Tongue (tissue), 2 donors: Measurements from ENCODE around the gene ZBTB2. TPM values are rescaled to one million over a fixed set of nuclear protein-coding genes. Genes with fewer than 3 reads are reported as not detected.
"Not testable (repeated sequence)": the region's sequence is repeated elsewhere in the genome, so short reads cannot be mapped to it uniquely, and the experiment has no call there.

Experiments used
- DNase-seq: peaks from one replicate; pipeline ENCODE4 v3.0.0-alpha.2; 2015
- total RNA-seq: library from RNA; depleted of rRNA; stranded (reverse); fragments of >200 nt; gene quantifications from one replicate; pipeline ENCODE4 v1.2.3, GENCODE V29; 2014

ZBTB2 gene
- total RNA-seq, 1 donor from 2014 or later = 5.8 TPM

DNA sequence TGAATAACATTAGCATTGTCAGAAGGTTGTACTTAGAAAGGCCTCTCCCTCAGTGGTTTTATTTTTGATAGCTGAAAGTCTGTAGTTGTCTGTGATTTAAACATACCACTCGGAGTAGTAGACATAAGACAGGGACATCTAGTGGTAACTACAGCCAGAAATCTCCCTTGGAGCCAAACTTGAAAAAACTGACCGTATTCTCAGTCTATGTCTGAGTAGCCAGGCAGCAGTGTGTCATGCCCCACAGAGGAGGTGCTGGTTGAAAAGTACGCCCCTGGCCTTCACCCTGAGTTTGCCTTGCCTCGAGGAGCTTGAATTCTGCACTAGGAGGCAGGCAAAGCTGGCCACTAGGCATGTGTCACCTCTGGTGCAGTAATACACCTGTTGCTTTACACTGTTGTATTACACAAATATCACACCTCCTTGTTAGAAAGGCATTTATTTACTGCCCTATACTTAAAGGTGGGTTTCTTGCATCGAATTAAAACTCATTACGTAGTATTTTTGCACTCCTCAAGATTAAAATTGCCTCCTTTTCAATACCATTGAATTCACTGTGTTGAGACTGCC lies 20.8 kb downstream of the ZBTB2 start:
- peak; percentile 39 for DNase-seq

DNA sequence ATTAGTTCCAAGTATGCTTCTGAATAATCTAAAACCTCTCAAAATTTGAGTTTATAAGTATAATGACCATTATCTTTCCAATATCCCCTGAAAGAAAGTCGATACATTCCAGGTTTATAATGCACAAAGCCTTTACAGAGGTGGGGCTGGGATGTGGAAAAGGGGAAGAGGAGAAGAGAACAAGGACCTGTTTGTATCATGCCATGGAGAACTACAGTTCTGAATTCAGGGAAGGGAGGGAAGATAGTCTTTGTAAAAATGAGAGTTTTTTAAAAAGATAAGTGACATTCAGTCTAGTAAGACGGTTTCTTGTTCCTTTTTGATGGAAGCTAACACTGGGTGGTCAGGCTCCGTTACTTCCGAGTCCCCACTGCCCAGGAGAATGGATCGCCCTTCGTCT lies 26.1 kb downstream of the ZBTB2 start:
- no peak for DNase-seq

DNA sequence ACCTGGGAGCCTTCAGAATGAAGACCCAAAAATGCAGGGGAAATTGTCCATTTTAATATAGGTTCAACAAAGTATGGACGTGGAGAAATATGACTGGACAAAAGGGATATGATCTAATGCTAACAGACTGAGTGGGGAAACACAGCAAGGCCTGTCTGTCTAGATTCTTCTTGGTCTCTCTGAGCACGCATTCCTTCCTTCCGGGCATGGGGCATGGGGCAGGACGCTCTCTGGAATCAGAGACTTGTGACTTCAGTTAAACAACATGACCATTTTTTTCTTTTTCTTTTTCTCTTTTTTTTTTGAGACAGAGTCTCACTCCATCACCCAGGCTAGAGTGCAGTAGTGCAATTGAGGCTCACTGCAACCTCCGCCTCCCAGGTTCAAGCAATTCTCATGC lies 31.9 kb downstream of the ZBTB2 start:
- no peak for DNase-seq

DNA sequence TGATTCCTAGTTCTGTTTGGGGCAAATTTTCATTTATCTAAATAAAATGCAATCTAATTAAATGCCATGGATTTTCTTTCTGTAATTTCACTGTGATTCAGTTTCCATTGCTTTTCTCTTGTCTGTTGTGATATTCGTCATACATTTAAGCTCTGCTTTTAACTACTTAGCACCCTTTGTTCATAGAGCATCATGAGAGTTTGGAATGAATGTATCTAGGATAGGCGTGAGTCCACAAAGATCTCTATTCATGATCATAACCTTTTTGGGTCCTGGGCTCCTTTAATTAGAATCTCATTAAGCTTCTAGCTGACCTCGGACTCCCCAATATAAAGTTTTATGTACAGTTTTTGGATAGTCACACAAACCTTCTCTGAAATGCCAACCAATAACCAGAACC lies 32.9 kb downstream of the ZBTB2 start:
- no peak for DNase-seq

DNA sequence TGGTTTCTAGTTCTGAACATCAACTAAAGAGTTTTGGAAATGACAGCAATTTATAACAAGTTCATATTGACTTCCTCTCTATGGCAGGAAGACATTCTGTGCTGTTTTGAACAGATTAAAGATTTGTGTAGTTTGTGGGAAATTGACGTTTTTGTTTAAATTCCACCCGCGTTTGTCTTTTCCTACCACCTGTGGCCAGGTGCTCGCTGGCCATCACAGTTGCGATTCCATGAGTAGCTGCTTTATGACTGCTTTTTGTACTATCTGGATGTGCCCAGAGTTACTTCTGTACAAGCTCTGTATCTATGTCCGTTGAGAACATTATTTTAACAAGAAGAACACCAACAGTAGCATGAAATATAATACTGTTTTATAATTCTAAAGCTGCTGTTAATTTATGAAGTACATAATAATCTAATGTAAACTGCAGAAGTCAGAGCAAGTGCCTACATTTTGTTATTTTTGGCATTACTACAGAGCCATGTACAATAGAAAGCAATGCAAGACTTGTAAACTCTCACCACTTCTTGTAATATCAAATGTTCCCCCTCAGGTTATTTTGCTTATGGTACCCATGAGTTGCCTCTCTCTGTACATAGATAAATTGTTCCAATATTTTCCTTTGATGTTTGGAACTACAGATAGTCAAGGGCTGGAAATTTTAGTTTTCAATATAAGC lies 33.5 kb downstream of the ZBTB2 start:
- DNase-seq = no peak

DNA sequence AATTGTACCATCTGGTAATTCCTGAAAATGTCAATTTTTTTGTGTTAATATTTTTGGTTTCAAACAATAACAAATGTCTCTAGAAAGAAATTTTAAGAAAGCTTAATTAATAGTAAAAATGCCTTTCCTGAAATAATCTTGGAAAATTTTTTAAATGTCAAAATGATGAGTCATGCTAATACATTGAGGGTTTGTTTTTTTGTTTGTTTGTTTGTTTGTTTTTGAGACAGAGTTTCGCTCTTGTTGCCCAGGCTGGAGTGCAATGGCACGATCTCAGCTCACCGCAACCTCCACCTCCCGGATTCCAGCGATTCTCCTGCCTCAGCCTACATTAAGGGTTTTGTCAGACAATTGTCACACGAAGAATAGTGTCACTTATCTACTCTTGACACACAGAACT lies 34.4 kb downstream of the ZBTB2 start:
- not testable (repeated sequence) for DNase-seq

DNA sequence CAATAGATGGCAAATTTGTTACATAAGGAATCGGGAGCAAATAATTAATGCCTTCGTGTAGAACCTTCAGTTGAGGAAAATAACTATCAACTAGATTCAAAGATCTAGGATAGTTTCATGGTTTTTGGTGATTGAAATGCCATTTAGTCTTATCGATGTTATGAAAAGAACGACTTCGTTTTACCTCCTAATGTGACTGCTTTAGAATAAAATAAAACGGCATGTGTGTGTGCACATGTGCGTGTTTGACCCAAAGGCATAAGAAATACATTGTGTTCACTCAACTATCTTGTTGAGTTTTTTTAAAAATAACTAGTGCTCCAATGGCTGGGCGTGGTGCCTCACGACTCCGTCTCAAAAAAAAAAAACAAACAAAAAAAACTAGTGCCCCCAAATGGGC lies 37.6 kb downstream of the ZBTB2 start:
- no peak for DNase-seq

DNA sequence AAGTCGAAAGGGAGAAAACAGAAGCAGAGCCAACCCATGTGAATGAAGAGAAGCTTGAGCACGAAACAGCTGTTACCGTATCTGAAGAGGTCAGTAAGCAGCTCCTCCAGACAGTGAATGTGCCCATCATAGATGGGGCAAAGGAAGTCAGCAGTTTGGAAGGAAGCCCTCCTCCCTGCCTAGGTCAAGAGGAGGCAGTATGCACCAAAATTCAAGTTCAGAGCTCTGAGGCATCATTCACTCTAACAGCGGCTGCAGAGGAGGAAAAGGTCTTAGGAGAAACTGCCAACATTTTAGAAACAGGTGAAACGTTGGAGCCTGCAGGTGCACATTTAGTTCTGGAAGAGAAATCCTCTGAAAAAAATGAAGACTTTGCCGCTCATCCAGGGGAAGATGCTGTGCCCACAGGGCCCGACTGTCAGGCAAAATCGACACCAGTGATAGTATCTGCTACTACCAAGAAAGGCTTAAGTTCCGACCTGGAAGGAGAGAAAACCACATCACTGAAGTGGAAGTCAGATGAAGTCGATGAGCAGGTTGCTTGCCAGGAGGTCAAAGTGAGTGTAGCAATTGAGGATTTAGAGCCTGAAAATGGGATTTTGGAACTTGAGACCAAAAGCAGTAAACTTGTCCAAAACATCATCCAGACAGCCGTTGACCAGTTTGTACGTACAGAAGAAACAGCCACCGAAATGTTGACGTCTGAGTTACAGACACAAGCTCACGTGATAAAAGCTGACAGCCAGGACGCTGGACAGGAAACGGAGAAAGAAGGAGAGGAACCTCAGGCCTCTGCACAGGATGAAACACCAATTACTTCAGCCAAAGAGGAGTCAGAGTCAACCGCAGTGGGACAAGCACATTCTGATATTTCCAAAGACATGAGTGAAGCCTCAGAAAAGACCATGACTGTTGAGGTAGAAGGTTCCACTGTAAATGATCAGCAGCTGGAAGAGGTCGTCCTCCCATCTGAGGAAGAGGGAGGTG lies 38.7 kb downstream of the ZBTB2 start:
- peak; percentile 51 for DNase-seq

DNA sequence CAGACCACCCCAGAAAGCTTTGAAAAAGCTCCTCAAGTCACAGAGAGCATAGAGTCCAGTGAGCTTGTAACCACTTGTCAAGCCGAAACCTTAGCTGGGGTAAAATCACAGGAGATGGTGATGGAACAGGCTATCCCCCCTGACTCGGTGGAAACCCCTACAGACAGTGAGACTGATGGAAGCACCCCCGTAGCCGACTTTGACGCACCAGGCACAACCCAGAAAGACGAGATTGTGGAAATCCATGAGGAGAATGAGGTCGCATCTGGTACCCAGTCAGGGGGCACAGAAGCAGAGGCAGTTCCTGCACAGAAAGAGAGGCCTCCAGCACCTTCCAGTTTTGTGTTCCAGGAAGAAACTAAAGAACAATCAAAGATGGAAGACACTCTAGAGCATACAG lies 39.6 kb downstream of the ZBTB2 start:
- DNase-seq = no peak

DNA sequence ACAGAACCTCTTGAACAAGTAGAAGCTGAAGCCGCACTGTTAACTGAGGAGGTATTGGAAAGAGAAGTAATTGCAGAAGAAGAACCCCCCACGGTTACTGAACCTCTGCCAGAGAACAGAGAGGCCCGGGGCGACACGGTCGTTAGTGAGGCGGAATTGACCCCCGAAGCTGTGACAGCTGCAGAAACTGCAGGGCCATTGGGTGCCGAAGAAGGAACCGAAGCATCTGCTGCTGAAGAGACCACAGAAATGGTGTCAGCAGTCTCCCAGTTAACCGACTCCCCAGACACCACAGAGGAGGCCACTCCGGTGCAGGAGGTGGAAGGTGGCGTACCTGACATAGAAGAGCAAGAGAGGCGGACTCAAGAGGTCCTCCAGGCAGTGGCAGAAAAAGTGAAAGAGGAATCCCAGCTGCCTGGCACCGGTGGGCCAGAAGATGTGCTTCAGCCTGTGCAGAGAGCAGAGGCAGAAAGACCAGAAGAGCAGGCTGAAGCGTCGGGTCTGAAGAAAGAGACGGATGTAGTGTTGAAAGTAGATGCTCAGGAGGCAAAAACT lies 40.1 kb downstream of the ZBTB2 start:
- DNase-seq = no peak

DNA sequence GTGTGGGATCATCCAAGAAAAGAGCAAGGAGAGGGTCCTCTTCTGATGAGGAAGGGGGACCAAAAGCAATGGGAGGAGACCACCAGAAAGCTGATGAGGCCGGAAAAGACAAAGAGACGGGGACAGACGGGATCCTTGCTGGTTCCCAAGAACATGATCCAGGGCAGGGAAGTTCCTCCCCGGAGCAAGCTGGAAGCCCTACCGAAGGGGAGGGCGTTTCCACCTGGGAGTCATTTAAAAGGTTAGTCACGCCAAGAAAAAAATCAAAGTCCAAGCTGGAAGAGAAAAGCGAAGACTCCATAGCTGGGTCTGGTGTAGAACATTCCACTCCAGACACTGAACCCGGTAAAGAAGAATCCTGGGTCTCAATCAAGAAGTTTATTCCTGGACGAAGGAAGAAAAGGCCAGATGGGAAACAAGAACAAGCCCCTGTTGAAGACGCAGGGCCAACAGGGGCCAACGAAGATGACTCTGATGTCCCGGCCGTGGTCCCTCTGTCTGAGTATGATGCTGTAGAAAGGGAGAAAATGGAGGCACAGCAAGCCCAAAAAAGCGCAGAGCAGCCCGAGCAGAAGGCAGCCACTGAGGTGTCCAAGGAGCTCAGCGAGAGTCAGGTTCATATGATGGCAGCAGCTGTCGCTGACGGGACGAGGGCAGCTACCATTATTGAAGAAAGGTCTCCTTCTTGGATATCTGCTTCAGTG lies 40.8 kb downstream of the ZBTB2 start:
- DNase-seq = no peak

DNA sequence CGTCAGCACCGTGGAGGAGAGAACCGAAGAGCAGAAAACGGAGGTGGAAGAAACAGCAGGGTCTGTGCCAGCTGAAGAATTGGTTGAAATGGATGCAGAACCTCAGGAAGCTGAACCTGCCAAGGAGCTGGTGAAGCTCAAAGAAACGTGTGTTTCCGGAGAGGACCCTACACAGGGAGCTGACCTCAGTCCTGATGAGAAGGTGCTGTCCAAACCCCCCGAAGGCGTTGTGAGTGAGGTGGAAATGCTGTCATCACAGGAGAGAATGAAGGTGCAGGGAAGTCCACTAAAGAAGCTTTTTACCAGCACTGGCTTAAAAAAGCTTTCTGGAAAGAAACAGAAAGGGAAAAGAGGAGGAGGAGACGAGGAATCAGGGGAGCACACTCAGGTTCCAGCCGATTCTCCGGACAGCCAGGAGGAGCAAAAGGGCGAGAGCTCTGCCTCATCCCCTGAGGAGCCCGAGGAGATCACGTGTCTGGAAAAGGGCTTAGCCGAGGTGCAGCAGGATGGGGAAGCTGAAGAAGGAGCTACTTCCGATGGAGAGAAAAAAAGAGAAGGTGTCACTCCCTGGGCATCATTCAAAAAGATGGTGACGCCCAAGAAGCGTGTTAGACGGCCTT lies 41.6 kb downstream of the ZBTB2 start:
- DNase-seq = no peak

DNA sequence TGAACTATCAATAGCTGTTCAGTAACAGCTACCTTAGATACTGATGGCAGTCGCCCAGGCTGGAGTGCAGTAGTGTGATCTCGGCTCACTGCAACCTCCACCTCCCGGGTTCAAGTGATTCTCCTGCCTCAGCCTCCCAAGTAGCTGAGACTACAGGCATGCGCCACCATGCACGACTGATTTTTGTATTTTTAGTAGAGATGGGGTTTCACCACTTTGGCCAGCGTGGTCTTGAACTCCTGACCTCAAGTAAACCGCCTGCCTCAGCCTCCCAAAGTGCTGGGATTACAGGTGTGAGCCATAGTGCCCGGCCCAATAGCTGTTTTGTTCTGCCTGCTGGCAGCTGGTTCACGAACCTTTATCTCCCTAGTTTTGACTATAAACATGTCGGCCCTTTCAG lies 48.6 kb downstream of the ZBTB2 start:
- not testable (repeated sequence) for DNase-seq

DNA sequence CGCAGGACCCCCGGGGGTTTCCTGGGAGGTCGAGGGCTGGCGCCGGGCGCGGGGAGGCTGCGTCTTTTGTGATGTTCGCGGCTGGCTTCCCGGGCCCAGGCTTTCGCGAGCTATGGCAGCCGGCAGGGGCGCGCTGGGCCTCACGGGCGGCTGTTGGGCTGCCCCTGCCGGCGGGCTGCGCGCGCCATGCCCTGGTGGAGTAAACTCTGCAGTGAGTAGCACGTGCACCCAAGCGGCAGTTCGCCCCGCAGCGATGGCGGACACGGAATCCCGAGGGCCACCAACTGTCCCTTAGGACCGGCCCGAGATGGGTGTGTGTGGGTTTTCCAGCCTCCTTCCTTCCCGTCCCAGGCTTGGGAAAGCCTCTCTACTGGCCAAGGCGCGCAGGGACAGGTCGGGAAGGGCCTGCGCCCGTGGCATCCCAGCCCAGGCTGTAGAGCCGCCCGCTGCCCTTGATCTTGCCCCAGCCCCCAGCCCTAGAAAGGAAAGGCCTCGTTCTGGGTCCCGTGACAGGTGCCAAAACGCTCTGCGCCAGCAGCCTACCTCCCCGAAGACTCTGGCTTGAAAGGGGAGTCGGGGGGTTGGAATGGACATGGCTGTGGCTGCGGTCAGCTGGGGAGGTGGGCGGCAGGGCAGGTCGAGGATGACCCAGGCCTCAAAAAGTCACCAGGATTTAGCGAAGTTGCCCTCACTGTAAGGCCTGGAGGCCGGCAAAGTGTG lies 49.7 kb downstream of the ZBTB2 start:
- no peak for DNase-seq

DNA sequence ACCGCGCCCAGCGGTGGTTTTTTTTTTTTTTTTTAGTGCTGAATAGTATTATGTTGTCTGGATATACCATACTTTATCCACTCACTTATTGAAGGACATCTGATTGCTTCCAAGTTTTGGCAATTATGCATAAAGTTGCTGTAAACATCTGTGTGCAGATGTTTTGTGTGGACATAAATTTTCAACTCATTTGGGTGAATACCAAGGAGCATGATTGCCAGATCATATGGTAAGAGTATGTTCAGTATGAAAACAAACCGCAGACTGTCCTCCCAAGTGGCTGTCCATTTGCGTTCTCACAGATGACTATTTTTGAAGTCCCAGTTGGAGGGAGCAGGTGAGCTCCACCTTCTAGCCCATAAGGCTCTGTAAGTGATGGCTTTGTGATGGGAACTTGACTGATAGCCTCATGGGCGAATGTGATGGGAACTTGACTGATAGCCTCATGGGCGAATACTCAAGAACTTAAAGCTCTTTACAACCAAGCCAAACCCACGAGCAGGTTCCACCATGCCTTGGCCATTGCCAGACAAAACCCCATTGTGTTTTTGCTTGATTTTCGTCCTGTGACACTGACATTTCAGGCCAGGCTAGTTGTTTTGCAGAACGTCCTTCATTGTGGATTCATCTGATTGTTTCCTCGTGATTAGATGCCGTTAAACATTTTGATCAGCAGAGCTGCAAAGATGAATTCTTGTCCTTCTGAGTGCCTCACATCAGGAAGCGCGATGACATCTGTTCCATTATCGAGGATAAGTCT lies 51.0 kb downstream of the ZBTB2 start:
- peak; percentile 74 for DNase-seq

DNA sequence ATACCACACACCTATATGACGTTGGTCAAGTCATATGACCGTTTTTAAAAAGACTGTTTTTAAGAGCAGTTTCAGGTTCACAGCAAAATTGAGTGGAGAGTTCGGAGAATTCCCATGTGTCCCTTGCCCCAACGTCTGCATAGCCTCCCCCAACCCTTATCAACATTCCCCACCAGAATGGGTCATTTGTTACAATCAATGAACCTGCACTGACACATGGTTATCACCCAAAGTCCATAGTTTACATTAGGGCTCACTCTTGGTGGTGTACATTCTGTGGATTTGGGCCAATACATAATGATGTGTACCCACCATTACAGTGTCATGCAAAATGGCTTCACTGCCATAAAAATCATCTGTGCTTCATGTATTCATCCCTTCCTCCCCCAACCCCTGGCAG lies 52.0 kb downstream of the ZBTB2 start:
- no peak for DNase-seq

DNA sequence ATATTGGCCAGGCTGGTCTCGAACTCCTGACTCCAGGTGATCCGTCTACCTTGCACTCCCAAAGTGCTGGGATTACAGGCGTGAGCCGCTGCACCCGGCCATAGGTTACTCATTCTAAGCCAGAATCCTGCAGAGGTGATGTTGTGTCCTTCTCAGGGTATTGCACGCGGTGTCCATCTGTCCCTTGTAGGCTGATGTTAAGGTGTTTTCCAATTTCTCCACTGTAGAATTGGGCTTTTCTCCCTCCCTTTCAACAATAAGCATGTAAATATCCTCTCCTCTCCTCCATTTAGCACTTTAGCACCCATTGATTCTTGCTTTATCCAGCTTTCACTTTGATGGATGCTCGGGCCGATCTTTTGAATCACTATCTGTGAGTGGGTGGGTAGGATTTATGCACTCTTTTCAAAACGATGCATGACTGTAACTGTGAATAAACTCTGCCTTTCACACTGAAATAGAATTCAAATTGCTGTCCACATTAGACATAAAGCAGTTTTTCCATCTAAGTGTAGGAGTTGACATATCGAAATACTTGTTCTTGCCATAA lies 52.6 kb downstream of the ZBTB2 start:
- no peak for DNase-seq

DNA sequence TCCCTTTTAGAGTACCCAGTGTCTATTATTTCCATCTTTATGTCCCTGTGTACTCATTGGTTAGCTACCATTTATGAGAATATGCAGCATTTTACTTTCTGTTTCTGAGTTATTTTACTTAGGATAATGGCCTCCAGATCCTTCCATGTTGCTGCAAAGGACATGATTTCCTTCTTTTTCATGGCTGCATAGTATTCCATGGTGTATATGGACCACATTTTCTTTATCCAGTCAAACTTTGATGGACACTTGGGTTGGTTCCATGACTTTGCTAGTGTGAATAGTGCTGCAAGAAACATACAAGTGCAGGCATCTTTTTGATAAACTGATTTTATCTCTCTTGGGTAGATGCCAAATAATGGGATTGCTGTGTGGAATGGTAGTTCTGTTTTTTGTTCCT lies 55.4 kb downstream of the ZBTB2 start:
- no peak for DNase-seq

DNA sequence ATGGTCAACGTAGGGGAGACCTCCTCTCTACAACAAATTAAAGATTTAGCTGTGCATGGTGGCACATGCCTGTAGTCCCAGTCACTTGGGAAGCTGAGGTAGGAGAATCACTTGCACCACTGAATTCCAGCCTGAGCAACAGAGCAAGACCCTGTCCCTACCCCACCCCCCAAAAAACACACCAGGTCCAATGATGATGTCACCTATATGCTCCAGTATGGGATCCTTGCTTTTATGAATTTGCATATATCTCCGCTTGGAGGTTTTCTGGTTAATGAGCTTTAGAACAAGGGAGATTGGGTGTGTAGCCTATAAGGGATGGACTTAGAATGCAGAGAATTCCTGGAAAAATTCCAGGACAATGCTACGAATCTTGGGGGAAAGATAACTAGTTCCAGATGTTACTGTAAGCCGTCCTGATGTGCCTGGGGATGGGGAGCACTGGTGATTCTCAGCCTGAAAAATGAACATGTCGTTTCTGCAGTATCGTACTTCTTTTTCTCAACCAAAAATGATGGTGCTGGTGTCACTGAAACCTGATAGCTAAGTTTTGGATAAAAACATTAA lies 61.1 kb downstream of the ZBTB2 start:
- DNase-seq = peak; percentile 78

DNA sequence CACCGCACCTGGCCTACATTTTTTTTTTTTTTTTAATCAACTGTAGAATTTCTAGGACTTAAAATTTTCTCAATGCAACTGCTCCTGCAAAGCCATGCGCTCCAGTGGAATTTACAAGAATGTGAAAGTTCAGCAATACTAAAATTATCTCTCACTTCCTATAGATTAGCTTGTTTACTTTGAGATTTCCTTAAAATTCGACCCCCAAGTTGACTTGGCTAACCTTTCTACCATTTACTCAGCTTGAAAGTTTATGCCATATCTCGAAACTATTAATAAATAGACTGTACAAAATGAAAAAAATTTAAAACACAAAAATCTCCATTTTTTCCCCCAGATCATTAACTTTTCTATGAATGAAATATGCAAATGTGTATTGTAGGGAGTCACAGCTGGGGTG lies 64.3 kb downstream of the ZBTB2 start:
- DNase-seq = no peak
